Hippocampal formation (tissue), 2 donors: Measurements from ENCODE around the gene BLTP3A.
"Not testable (repeated sequence)": the region's sequence is repeated elsewhere in the genome, so short reads cannot be mapped to it uniquely, and the experiment has no call there.

Experiments used
- DNase-seq, 2 donors: peaks; one replicate each; lab custom pipeline; 2025; lab: John Stamatoyannopoulos, UW

Gene BLTP3A

GRCh38 chr6:34791164-34791700 lies 651 bp upstream of the BLTP3A start:
- DNase-seq, result peak; percentile 43 to 61

- DNase-seq, result no peak
Measured at GRCh38 chr6:34792605-34793500, 970 bp downstream of the BLTP3A start.

GRCh38 chr6:34793877-34794276 lies 2.0 kb downstream of the BLTP3A start:
- no peak for DNase-seq

GRCh38 chr6:34795836-34796425 lies 4.0 kb downstream of the BLTP3A start:
- DNase-seq, result no peak

- DNase-seq, result no peak
Measured at GRCh38 chr6:34798057-34798456, 6.2 kb downstream of the BLTP3A start.

GRCh38 chr6:34799547-34799946 lies 7.7 kb downstream of the BLTP3A start:
- DNase-seq, result no peak

- DNase-seq, result no peak
Measured at GRCh38 chr6:34804543-34804942, 12.7 kb downstream of the BLTP3A start.

GRCh38 chr6:34805074-34805473 lies 13.2 kb downstream of the BLTP3A start:
- DNase-seq, result not testable (repeated sequence)

- DNase-seq, result no peak
Measured at GRCh38 chr6:34806738-34807453, 15.0 kb downstream of the BLTP3A start.

GRCh38 chr6:34808473-34808872 lies 16.6 kb downstream of the BLTP3A start:
- DNase-seq, result not testable (repeated sequence)

- not testable (repeated sequence) for DNase-seq
Measured at GRCh38 chr6:34809419-34809818, 17.5 kb downstream of the BLTP3A start.

GRCh38 chr6:34810017-34810882 lies 18.4 kb downstream of the BLTP3A start:
- DNase-seq, result no peak

GRCh38 chr6:34810936-34811632 lies 19.2 kb downstream of the BLTP3A start:
- no peak for DNase-seq

GRCh38 chr6:34813028-34813713 lies 21.3 kb downstream of the BLTP3A start:
- peak in 1 of 2 donors; percentile 29 for DNase-seq

- DNase-seq, result no peak
Measured at GRCh38 chr6:34816635-34817301, 24.9 kb downstream of the BLTP3A start.

- DNase-seq, result no peak
Measured at GRCh38 chr6:34817446-34817845, 25.6 kb downstream of the BLTP3A start.

- not testable (repeated sequence) for DNase-seq
Measured at GRCh38 chr6:34818872-34819570, 27.1 kb downstream of the BLTP3A start.

GRCh38 chr6:34819571-34820480 lies 27.9 kb downstream of the BLTP3A start:
- DNase-seq, result no peak
